ENCODE results near the gene COL5A1.

DNA sequence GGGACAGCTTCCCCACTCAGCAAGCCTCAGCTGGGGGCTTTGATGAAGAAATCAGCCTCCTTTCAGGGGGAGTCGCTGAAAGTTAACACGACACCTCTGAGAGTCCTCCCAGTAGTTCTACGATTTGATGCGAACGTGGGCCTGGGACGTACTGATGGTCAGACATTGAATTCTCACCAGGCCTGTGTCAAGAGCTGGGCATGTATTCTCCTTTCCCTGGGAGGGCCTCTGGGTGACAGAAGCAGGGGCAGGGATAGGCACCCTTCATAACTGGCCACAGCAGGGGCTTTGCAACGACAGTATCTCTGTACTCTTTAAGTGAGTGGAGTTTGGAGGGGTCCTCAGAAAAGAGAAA lies 15.6 kb upstream of the COL5A1 start:
- no peak for TF ChIP-seq ZBTB7A (IDR thresholded peaks at IDR 0.05; ENCODE audit: low read depth)
- TF ChIP-seq, protein P1, sequence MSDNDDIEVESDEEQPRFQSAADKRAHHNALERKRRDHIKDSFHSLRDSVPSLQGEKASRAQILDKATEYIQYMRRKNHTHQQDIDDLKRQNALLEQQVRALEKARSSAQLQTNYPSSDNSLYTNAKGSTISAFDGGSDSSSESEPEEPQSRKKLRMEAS (IDR thresholded peaks at IDR 0.05) = no peak
- TF ChIP-seq TAF1 (IDR thresholded peaks at IDR 0.05; ENCODE audit: low read depth) = no peak
- TF ChIP-seq, protein P2, sequence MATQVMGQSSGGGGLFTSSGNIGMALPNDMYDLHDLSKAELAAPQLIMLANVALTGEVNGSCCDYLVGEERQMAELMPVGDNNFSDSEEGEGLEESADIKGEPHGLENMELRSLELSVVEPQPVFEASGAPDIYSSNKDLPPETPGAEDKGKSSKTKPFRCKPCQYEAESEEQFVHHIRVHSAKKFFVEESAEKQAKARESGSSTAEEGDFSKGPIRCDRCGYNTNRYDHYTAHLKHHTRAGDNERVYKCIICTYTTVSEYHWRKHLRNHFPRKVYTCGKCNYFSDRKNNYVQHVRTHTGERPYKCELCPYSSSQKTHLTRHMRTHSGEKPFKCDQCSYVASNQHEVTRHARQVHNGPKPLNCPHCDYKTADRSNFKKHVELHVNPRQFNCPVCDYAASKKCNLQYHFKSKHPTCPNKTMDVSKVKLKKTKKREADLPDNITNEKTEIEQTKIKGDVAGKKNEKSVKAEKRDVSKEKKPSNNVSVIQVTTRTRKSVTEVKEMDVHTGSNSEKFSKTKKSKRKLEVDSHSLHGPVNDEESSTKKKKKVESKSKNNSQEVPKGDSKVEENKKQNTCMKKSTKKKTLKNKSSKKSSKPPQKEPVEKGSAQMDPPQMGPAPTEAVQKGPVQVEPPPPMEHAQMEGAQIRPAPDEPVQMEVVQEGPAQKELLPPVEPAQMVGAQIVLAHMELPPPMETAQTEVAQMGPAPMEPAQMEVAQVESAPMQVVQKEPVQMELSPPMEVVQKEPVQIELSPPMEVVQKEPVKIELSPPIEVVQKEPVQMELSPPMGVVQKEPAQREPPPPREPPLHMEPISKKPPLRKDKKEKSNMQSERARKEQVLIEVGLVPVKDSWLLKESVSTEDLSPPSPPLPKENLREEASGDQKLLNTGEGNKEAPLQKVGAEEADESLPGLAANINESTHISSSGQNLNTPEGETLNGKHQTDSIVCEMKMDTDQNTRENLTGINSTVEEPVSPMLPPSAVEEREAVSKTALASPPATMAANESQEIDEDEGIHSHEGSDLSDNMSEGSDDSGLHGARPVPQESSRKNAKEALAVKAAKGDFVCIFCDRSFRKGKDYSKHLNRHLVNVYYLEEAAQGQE (IDR thresholded peaks at IDR 0.05; ENCODE audit: low read depth) = no peak
- no peak for TF ChIP-seq TCF12 (IDR thresholded peaks at IDR 0.05; ENCODE audit: low read depth)
- TF ChIP-seq EP300 (IDR thresholded peaks at IDR 0.05; ENCODE audit: borderline replicate concordance) = no peak
- no peak for TF ChIP-seq CREB1 (IDR thresholded peaks at IDR 0.05; ENCODE audit: low read depth)
- TF ChIP-seq YY1 (IDR thresholded peaks at IDR 0.05; ENCODE audit: low read depth) = no peak
- TF ChIP-seq RAD21 (IDR thresholded peaks at IDR 0.05; ENCODE audit: low read depth) = no peak
- TF ChIP-seq, protein P3, sequence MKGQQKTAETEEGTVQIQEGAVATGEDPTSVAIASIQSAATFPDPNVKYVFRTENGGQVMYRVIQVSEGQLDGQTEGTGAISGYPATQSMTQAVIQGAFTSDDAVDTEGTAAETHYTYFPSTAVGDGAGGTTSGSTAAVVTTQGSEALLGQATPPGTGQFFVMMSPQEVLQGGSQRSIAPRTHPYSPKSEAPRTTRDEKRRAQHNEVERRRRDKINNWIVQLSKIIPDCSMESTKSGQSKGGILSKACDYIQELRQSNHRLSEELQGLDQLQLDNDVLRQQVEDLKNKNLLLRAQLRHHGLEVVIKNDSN (IDR thresholded peaks at IDR 0.05) = no peak
- no peak for TF ChIP-seq NFIC (IDR thresholded peaks at IDR 0.05)
- TF ChIP-seq FOXM1 (IDR thresholded peaks at IDR 0.05; ENCODE audit: borderline replicate concordance, low read depth) = no peak
- no peak for TF ChIP-seq CEBPB (IDR thresholded peaks at IDR 0.05)

Measured in Ishikawa (cell line).